SK-N-DZ (cell line): Measurements from ENCODE around the gene TRABD2A.

Source experiments
- DNase-seq: peaks from one replicate; pipeline ENCODE4 v3.0.0-alpha.2; 2015; ENCODE audit warnings: low spot score

TRABD2A gene

GRCh38 chr2:84817239-84817655 is 63.6 kb downstream of the TRABD2A start:
- no peak for DNase-seq

- no peak for DNase-seq
These were observed 64.4 kb downstream of the TRABD2A start for GRCh38 chr2:84816426-84817026.

GRCh38 chr2:84815146-84815545 is 65.7 kb downstream of the TRABD2A start:
- no peak for DNase-seq

DNA sequence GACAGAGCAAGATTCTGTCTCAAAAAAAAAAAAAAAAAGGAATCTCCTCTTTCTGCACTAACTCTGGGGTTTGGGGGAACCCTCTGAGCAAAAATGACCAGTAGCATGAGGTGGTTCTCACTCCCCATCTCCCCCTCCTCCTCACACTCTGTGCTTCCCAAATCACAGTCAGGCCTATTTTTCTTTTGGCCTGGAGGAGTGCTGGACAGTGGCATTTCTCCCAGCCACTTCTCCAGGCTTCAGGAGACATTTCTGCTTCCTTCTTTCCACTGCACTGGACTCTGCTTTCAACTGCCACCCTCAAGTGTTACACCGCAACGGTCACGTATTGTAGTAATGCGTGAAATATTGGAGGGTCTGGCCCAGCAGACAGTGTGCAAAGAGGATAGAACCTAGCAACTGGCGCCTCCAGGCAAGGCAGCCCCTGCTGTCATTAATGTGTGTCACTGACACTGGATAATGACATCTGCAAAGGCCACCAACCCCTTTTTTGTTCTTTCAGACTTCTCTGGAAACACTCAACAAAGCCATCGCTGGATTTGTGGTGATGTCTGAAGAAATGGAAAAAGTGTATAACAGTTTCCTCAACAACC is 68.9 kb downstream of the TRABD2A start:
- no peak for DNase-seq

DNA sequence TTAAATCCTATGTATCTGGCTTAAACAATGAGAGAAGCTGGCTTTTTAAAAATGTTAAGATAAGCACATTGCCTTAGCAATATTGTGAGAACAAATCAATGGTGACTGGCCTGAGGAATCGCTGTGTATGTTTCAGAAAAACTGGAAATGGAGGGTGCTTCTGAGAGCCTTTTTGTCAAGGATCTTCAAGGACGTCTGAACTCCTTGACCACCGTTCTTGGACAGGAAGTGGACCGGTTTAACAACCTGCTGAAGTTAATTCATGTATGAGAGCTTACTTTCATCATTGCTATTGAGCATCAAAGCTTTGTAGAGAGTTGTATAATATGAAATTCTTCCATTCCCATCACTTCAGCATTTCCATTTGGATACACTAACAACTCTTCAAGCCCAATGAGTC is 72.6 kb downstream of the TRABD2A start:
- DNase-seq, result no peak

DNA sequence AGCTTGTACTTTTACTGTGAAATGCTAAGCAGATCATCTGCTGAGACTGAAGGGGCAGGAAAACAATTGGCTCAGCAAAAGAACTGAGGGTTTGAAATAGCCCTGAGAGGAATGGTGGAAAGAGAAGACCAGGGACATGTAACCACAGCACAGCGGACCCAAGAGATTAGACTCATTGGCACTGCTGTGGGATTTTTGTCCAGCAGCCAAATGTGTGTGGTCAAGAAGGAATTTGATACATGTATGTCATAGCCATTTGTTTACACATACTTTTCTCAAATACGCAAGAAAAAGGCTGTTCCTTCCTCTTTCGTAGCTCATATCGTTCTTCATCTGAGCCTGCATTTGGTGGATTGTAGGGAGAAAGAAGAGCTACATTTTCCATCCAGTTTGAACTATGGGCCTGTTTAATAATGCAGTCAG is 73.8 kb downstream of the TRABD2A start:
- DNase-seq, result no peak

DNA sequence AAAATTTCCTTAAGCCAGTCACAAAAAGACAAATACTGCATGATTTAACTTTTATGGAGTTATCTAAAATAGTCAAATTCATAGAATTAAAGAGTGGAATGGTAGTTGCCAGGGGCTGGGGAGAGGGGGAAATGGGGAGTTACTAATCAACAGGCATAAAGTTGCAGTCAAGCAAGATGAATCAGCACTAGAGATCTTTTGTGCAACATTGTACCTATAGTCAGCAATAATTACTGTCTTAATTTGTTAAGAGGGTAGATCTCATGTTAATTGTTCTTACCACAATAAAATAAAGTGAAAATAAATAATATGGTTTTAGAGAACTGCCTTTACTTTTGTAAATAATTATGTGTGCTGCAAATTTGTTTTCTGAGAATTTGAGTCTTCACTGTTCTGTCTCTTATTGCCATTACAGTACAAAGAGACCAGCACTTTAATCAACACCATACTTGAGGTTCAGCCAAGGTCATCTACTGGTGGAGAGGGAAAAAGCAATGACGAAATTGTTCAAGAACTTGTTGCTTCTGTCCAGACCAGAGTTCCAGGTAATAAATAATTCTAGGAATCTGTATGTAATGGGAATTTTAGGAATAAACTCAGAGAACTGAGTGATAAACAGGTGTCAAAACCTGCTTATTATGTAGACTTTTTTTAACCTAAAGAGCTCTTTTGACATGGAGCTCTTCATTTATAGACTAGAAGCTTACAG is 75.5 kb downstream of the TRABD2A start:
- DNase-seq, result no peak

- DNase-seq, result no peak
These were observed 79.1 kb downstream of the TRABD2A start for GRCh38 chr2:84801811-84802210.

DNA sequence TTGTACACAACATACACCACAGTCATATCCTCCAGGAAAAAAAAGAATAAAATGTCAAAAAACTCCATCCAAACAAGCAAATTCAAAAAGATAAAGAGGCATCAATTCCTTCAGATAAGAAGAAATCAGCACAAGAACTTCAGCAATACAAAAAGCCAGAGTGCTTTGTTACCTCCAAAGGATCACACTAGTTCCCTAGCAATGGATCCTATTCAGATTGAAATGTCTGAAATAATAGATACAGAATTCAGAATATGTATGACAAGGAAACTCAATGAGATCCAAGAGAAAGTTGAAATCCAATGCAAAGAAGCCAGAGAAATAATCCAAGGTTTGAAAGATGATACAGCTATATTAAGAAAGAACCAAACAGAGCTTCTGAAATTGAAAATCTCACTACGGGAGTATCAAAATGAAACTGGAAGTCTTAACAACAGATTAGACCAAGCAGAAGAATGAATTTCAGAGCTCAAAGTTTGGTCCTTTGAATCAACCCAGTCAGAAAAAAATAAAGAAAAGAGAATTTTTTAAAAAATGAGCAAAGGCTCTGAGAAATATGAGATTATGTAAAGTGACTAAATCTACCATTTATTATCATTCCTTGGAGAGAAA is 80.6 kb downstream of the TRABD2A start:
- DNase-seq, result no peak

- DNase-seq, result no peak
These were observed 81.1 kb downstream of the TRABD2A start for GRCh38 chr2:84799772-84800171.

DNA sequence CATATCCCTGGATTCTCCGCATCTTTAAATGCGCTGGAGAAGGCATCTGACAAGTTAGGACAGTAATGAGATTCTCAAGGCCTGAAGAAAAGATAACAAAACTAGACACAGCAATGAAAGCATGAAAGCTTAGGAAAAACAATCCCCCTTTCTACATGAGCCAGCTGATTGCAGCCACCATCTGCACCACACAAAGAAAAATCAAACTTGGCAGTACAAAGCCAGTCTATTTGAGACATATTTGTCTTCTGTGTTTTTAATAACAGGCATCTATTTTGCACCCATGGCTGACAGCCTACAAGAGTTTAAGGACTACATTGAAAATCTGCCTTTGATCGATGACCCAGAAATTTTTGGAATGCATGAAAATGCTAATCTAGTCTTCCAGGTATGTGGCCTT is 83.6 kb downstream of the TRABD2A start:
- no peak for DNase-seq

GRCh38 chr2:84796798-84797197 is 84.1 kb downstream of the TRABD2A start:
- no peak for DNase-seq

- DNase-seq, result no peak
These were observed 87.2 kb downstream of the TRABD2A start for GRCh38 chr2:84793641-84794040.

GRCh38 chr2:84792856-84793522 is 87.9 kb downstream of the TRABD2A start:
- no peak for DNase-seq

- DNase-seq, result no peak
These were observed 92.4 kb downstream of the TRABD2A start for GRCh38 chr2:84788498-84788897.

- no peak for DNase-seq
These were observed 92.9 kb downstream of the TRABD2A start for GRCh38 chr2:84788027-84788426.

DNA sequence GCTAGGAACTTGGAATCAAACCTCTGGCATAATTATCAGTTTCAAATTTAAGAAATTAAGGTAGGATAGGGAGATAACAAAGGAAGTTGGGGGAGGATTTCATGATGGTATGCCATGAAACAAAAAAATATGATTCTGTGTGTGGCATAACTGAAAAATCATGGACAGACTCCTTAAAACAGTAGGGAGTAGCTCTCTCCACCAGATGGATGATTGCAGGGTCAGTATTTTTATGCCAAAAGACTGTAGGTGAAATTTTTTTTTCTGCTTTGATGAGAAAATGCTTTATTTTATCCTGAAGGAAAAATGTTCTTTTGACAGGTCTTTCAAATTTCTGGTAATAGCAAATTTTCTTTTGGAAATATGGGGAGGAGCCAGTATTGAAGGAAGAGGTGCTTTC is 94.3 kb downstream of the TRABD2A start:
- no peak for DNase-seq

GRCh38 chr2:84785950-84786349 is 94.9 kb downstream of the TRABD2A start:
- DNase-seq, result no peak

- DNase-seq, result no peak
These were observed 98.0 kb downstream of the TRABD2A start for GRCh38 chr2:84782717-84783442.

DNA sequence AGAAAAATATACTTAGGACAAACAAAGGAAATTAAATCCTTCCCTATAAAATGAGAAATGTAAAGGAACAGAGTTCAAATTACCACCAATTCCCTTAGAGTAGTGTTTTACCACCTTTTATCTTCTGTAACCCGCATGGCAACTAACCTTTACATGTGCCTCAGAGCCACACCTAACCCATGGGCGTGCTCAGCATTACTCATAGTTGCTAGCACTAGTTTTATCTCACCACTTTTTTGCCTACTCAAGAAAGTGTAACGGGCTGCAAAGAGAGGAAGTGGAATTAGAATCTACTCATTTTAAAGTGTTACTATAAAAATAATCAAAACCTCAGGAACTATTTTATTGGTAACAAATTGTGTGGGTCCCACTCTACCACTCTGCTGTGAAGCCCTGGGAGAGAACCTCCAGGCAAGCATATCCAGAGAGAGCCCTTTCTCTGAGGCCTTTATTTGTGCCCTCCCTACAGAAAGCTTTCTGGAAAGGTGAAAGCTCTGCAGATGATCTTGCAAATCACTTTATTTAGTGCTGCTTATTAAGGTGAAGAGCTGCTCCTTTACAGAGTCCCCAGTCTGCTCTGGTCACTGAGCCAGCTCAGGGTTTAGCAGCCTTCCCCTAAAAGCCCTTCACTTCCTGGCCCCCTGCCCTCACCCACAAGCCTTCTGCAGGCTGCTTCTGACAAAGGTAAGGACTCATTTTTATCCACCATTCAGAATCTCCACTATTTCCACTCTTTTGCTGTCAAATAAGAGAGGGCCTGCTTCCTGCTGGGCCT is 98.8 kb downstream of the TRABD2A start:
- no peak for DNase-seq

DNA sequence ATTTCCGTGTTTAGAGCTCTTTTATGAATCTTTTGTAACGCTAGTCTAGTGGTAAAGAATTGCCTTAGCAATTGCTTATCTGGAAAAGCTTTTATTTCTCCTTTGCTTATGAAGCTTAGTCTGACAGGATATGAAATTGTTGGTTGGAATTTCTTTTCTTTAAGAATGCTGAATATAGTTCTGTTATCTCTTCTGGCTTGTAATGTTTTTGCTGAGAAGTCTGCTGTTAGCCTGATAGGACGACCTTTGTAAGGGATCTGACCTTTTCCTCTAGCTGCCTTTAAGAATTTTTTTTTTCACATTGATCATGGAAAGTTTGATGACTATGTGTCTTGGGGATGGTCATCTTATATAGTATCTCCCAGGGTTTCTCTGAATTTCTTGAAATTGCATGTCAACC is 101.1 kb downstream of the TRABD2A start:
- no peak for DNase-seq
